Neural progenitor cell (in vitro differentiated cells): ENCODE data around the gene MAP6D1.

Experiments
- CTCF ChIP-seq: fragments of 200-600 bp; sonication (generic); IDR thresholded peaks from 2 replicates; pipeline ENCODE4 v1.5.1; 2017; ENCODE audit warnings: antibody characterized with exemption, mild to moderate bottlenecking
- EZH2 ChIP-seq: fragments of 200-600 bp; sonication (generic); IDR thresholded peaks from 2 replicates; pipeline ENCODE4 v1.6.1; 2017; ENCODE audit warnings: antibody characterized with exemption, mild to moderate bottlenecking, moderate library complexity

GRCh38 chr3:183775781-183776180, 49.6 kb downstream of the MAP6D1 start:
- TF ChIP-seq CTCF (no peak), EZH2 (no peak)
